ENCODE results near the gene REM1. TPM values are rescaled to one million over a fixed set of nuclear protein-coding genes. Genes with fewer than 3 reads are reported as not detected.

The REM1 gene
- total and polyA plus RNA-seq, 2 of the 4 experiments (the other 2 are of a cell fraction) = not detected

- Histone ChIP-seq H3K4me1 (ENCODE audit: control insufficient read depth, insufficient read depth, low read length) (no peaks in the 10 kb centered on the region), H3K9me1 (ENCODE audit: insufficient read depth, low read length) (no peaks in the 10 kb centered on the region), H2BK5ac (ENCODE audit: low read depth, low read length, poor library complexity, severe bottlenecking) (no peak overlapping the region), H4K8ac (ENCODE audit: low read depth in 2 of 2, low read length in 2 of 2) (no peak overlapping the region), H3K4me2 (ENCODE audit: low read depth, low read length) (no peak overlapping the region), H3K27ac (ENCODE audit: insufficient read depth, low read length) (no peak overlapping the region), H3K9me3 (ENCODE audit: control insufficient read depth, insufficient read depth, low read length) (no peaks in the 10 kb centered on the region), H2AFZ (replicated peaks; ENCODE audit: low read length, poor library complexity) (no peak overlapping the region), H2AK9ac (replicated peaks; ENCODE audit: low read depth, low read length, poor library complexity) (no peak overlapping the region), H3K4ac (ENCODE audit: low read depth, low read length) (no peak overlapping the region), H3K23ac (ENCODE audit: low read depth, low read length) (no peak overlapping the region), H2BK15ac (ENCODE audit: low read depth, low read length) (no peak overlapping the region), H3K27me3 (ENCODE audit: control insufficient read depth, insufficient read depth, low read length) (no peaks in the 10 kb centered on the region), H3K18ac (ENCODE audit: low read depth, low read length) (no peak overlapping the region), H4K5ac (ENCODE audit: low read depth, low read length) (no peak overlapping the region), H3K9ac (ENCODE audit: low read depth, low read length) (no peak overlapping the region), H4K20me1 (ENCODE audit: insufficient read depth, low read length) (no peaks in the 10 kb centered on the region), H2AK5ac (ENCODE audit: low read depth, low read length) (no peak overlapping the region), H2BK20ac (ENCODE audit: low read depth, low read length) (no peak overlapping the region), H3K36me3 (ENCODE audit: control insufficient read depth, insufficient read depth, low read length) (no peaks in the 10 kb centered on the region), H3K79me1 (ENCODE audit: low read depth in 1 of 2, low read length in 2 of 2) (no peaks in the 10 kb centered on the region), H4K91ac (ENCODE audit: insufficient read depth, low read depth, low read length) (no peak overlapping the region), H3K14ac (replicated peaks; ENCODE audit: low read depth, low read length) (no peak overlapping the region), H3K4me3 (ENCODE audit: insufficient read depth, low read depth, low read length) (no peak overlapping the region), H2BK120ac (ENCODE audit: low read depth, low read length) (no peak overlapping the region), H3K56ac (ENCODE audit: extremely low read depth, insufficient read depth, low read length) (no peak overlapping the region)
- dilution Hi-C loops (cut with HindIII; ENCODE audit: low sequenced_read_pairs, unreplicated experiment) (no loop called here), intact Hi-C loops (cut with micrococcal nuclease) (no loop called here), in situ Hi-C loops (cut with MboI; ENCODE audit: low sequenced_read_pairs) (no loop called here)
- TF ChIP-seq BHLHE40 (IDR thresholded peaks at IDR 0.05; ENCODE audit: low read depth, low read length) (no peak), SMC3 (IDR thresholded peaks at IDR 0.05; ENCODE audit: low read depth, low read length) (no peak), RFX5 (IDR thresholded peaks at IDR 0.05; ENCODE audit: low read depth, low read length) (no peak)
- TF ChIP-seq, protein P1, sequence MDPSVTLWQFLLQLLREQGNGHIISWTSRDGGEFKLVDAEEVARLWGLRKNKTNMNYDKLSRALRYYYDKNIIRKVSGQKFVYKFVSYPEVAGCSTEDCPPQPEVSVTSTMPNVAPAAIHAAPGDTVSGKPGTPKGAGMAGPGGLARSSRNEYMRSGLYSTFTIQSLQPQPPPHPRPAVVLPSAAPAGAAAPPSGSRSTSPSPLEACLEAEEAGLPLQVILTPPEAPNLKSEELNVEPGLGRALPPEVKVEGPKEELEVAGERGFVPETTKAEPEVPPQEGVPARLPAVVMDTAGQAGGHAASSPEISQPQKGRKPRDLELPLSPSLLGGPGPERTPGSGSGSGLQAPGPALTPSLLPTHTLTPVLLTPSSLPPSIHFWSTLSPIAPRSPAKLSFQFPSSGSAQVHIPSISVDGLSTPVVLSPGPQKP (IDR thresholded peaks at IDR 0.05; ENCODE audit: borderline replicate concordance, low read depth, low read length) = no peak
- TF ChIP-seq, protein P2, sequence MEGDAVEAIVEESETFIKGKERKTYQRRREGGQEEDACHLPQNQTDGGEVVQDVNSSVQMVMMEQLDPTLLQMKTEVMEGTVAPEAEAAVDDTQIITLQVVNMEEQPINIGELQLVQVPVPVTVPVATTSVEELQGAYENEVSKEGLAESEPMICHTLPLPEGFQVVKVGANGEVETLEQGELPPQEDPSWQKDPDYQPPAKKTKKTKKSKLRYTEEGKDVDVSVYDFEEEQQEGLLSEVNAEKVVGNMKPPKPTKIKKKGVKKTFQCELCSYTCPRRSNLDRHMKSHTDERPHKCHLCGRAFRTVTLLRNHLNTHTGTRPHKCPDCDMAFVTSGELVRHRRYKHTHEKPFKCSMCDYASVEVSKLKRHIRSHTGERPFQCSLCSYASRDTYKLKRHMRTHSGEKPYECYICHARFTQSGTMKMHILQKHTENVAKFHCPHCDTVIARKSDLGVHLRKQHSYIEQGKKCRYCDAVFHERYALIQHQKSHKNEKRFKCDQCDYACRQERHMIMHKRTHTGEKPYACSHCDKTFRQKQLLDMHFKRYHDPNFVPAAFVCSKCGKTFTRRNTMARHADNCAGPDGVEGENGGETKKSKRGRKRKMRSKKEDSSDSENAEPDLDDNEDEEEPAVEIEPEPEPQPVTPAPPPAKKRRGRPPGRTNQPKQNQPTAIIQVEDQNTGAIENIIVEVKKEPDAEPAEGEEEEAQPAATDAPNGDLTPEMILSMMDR (conservative IDR thresholded peaks at IDR 0.05; ENCODE audit: low read depth, low read length) = no peak
- ChIA-PET CTCF (no interaction called here), POLR2A (ENCODE audit: unreplicated experiment) (no interaction called here)
- DNase-seq = no peak
- BruUV-seq (replicated peaks) = no TSS peak
- ATAC-seq (ENCODE audit: low read depth) = no peak
- WGBS, 2 experiments (ENCODE audit: extremely low coverage in 2 of 2, insufficient read length in 1 of 2) = 52% methylated on average over 5 of the region's 12 CpGs; no CpG with 5 or more reads in 1 of the 2 experiments
Observed at GRCh38 chr20:31446084-31446819, 28.8 kb upstream of the REM1 start.

Data from IMR-90 (cell line).